K562 (cell line): ENCODE data around the gene XYLB. TPM values are rescaled to one million over a fixed set of nuclear protein-coding genes. Genes with fewer than 3 reads are reported as not detected.

ENCODE experiments used
- ATAC-seq: fragments of 200-7000 bp; cut with Tn5 transposase; 3 replicates; pipeline ENCODE4 v1.9.1; 2020; ENCODE audit warnings: moderate library complexity
- BruUV-seq: library from RNA; stranded (reverse); fragments of 400-500 nt; replicated peaks from 2 replicates; lab custom pipeline; 2021; lab: Mats Ljungman, UMichigan
- CTCF ChIA-PET: fragments of 300-600 bp; formaldehyde crosslinking; extraction: SDS; loops from one replicate; lab custom pipeline; 2021; ENCODE audit warnings: low intra/inter-chr PET ratio; lab: Yijun Ruan, JAX
- POLR2A ChIA-PET: fragments of 300-600, 350-650 bp; sonication (Branson Sonifier 250); formaldehyde crosslinking; extraction: SDS; loops from one replicate; lab custom pipeline; 2021; ENCODE audit warnings: antibody characterized with exemption, inconsistent platforms; lab: Yijun Ruan, JAX
- DNase-seq, 4 experiments: peaks; one replicate each; pipeline versions ENCODE4 v3.0.0 to v3.0.0-alpha.2; 2011 to 2018; ENCODE audit warnings: low spot score in 3 of 4, mixed read lengths in 3 of 4; ENCODE audit errors: extremely low read depth in 1 of 4
- FAIRE-seq: peaks from 2 replicates; lab custom pipeline; 2011; peaks lifted over from hg19 to GRCh38; lab: Jason Lieb, UNC
- H2AFZ ChIP-seq: 2 replicates; pipeline ENCODE4 v1.6.0; 2011; ENCODE audit warnings: low read depth, low read length, control low read depth, inconsistent platforms
- H3K27ac ChIP-seq: fragments of 200-600 bp; 3 replicates; pipeline ENCODE4 v1.8.0; 2011; ENCODE audit warnings: low read depth, mild to moderate bottlenecking, control low read depth, inconsistent platforms, low read length, moderate library complexity, mixed read lengths; ENCODE audit errors: extremely low read depth
- H3K27me3 ChIP-seq, 2 experiments: fragments of 300-600 bp in 1 of 2; 2 replicates in 1 of 2; 3 replicates in 1 of 2; pipeline versions ENCODE4 v1.6.0 to v1.8.0; 2011; ENCODE audit warnings: inconsistent platforms in 2 of 2, low read length in 2 of 2, mild to moderate bottlenecking in 1 of 2, mixed read lengths in 1 of 2, moderate library complexity in 1 of 2; ENCODE audit not compliant: control insufficient read depth in 2 of 2, insufficient read depth in 2 of 2
- H3K36me3 ChIP-seq: fragments of 300-600 bp; 3 replicates; pipeline ENCODE4 v1.8.0; 2011; ENCODE audit warnings: mild to moderate bottlenecking, low read length, inconsistent platforms; ENCODE audit not compliant: control insufficient read depth, insufficient read depth
- H3K4me1 ChIP-seq, 2 experiments: fragments of 200-600 bp in 1 of 2; replicated peaks in 1 of 2; 2 replicates in 1 of 2; 3 replicates in 1 of 2; pipeline versions ENCODE4 v1.5.1 to v1.8.0; 2011; ENCODE audit warnings: inconsistent platforms in 2 of 2, low read length in 2 of 2, mild to moderate bottlenecking in 1 of 2, mixed read lengths in 1 of 2, moderate library complexity in 1 of 2; ENCODE audit not compliant: control insufficient read depth in 2 of 2, insufficient read depth in 2 of 2
- H3K4me2 ChIP-seq: 2 replicates; pipeline ENCODE4 v1.6.1; 2011; ENCODE audit warnings: low read length, control low read depth, inconsistent platforms, mixed read lengths; ENCODE audit not compliant: insufficient read depth
- H3K4me3 ChIP-seq: fragments of 200-600 bp; sonication (generic), shearing (Covaris generic); 2 replicates; pipeline ENCODE4 v1.5.1; 2016; ENCODE audit warnings: control low read depth, inconsistent platforms
- H3K79me2 ChIP-seq: fragments of 200-600 bp; 3 replicates; pipeline ENCODE4 v1.8.0; 2011; ENCODE audit warnings: low read length, inconsistent platforms; ENCODE audit not compliant: control insufficient read depth, insufficient read depth
- H3K9ac ChIP-seq, 2 experiments: 2 replicates each; pipeline versions ENCODE4 v1.6.0 to v1.6.1; 2011; ENCODE audit warnings: low read depth in 2 of 2, low read length in 2 of 2, control low read depth in 1 of 2, inconsistent platforms in 1 of 2, mild to moderate bottlenecking in 1 of 2, mixed read lengths in 1 of 2; ENCODE audit not compliant: insufficient read depth in 1 of 2
- H3K9me1 ChIP-seq: one replicate; pipeline ENCODE4 v1.6.0; 2011; ENCODE audit warnings: inconsistent platforms, mild to moderate bottlenecking, low read length, moderate library complexity; ENCODE audit not compliant: control insufficient read depth, insufficient read depth
- H3K9me3 ChIP-seq: replicated peaks from 2 replicates; pipeline ENCODE4 v1.5.1; 2011; ENCODE audit warnings: low read depth, low read length, inconsistent platforms; ENCODE audit not compliant: control insufficient read depth, insufficient read depth
- H4K20me1 ChIP-seq: replicated peaks from 2 replicates; pipeline ENCODE4 v1.6.1; 2011; ENCODE audit warnings: low read length, inconsistent platforms, mixed read lengths; ENCODE audit not compliant: control insufficient read depth, insufficient read depth
- ETV5 ChIP-seq: sonication (generic); formaldehyde crosslinking; IDR thresholded peaks from 2 replicates; pipeline ENCODE4 v1.4.0; 2020; ENCODE audit warnings: low read depth, mild to moderate bottlenecking, missing genetic modification reagents
- FIP1L1 ChIP-seq: fragments of 200-400 bp; formaldehyde crosslinking; IDR thresholded peaks from 2 replicates; pipeline ENCODE4 v1.6.1; 2018; ENCODE audit warnings: mild to moderate bottlenecking, low read depth, low read length; ENCODE audit not compliant: poor library complexity, severe bottlenecking
- FUS ChIP-seq: fragments of 200-400 bp; formaldehyde crosslinking; optimal IDR thresholded peaks from 2 replicates; pipeline ENCODE3; 2017; ENCODE audit warnings: low read depth, low read length
- POLR3G ChIP-seq: IDR thresholded peaks from 2 replicates; pipeline ENCODE4 v1.6.1; 2011; ENCODE audit not compliant: insufficient read length, insufficient replicate concordance; ENCODE audit errors: extremely low read depth
- SRSF1 ChIP-seq: fragments of 200-400 bp; formaldehyde crosslinking; IDR thresholded peaks from 2 replicates; pipeline ENCODE4 v1.6.1; 2017; ENCODE audit warnings: mild to moderate bottlenecking, low read depth, low read length, moderate library complexity
- WGBS: fragments of 100-300 bp; shearing (Covaris generic); methylation state at CpG from one replicate; pipeline ENCODE4 v1.1.6; 2016; ENCODE audit warnings: low coverage, mixed read lengths; ENCODE audit not compliant: insufficient coverage; ENCODE audit errors: missing lambda C conversion rate; 5-methylcytosine and 5-hydroxymethylcytosine counted together
- in situ Hi-C: fragments of 300-500 bp; cut with MboI; formaldehyde crosslinking; loops from 4 replicates; pipeline ENCODE4 v1.15.0; 2018; ENCODE audit warnings: inconsistent platforms, mixed read lengths
- intact Hi-C: fragments of 100-400 bp; cut with micrococcal nuclease; formaldehyde crosslinking; loops from 2 replicates; pipeline ENCODE4 v1.14.2; 2022
- polyA plus RNA-seq, 8 experiments: library from polyadenylated mRNA; depleted of rRNA in 4 of 8; stranded (reverse) in 5 of 8; unstranded in 3 of 8; fragments of >200 nt; fragmentation: Nextera tagmentation in 2 of 8; fragmentation: Illumina TruSeq in 1 of 8; extraction: Ambion mirVana in 2 of 8; extraction: Trizol in 1 of 8; gene quantifications; 2 replicates each; pipeline versions ENCODE4 v1.2.1 to v1.2.3, GENCODE V29; 2011 to 2014; ENCODE audit warnings: inconsistent platforms in 1 of 8, missing spikeins in 1 of 8
- total RNA-seq, 7 experiments: library from RNA; depleted of rRNA in 6 of 7; stranded (reverse); fragments of >200 nt in 6 of 7; fragmentation: Illumina TruSeq in 2 of 7; extraction: Trizol in 2 of 7; gene quantifications; 2 replicates each; pipeline versions ENCODE4 v1.2.1 to v1.2.3, GENCODE V29; 2011 to 2021; ENCODE audit warnings: low replicate concordance in 1 of 7
- TF ChIP-seq, protein P1 (sequence below), 3 experiments: IDR thresholded peaks in 2 of 3; conservative IDR thresholded peaks in 1 of 3; 2 replicates each; pipeline ENCODE4 v1.5.1; 2011 to 2012; ENCODE audit warnings: low read length in 3 of 3, mild to moderate bottlenecking in 3 of 3, control low read depth in 2 of 3, improper control_type of control experiment in 1 of 3, inconsistent platforms in 1 of 3, low read depth in 1 of 3, mixed read lengths in 1 of 3, moderate library complexity in 1 of 3; ENCODE audit not compliant: insufficient read depth in 2 of 3
- TF ChIP-seq, protein P2 (sequence below): fragments of 450-650 bp; IDR thresholded peaks from 2 replicates; pipeline ENCODE4 v1.6.1; 2017; ENCODE audit warnings: antibody characterized with exemption, mild to moderate bottlenecking

XYLB gene
- total and polyA plus RNA-seq, 9 of the 15 experiments (the other 6 are each of a cell fraction or from before 2014, with no cell fraction given), result 4.0 to 20.2 (median 13.2) TPM

- TF ChIP-seq SRSF1 (no peak), POLR3G (no peak), ETV5 (CRISPR knock-in tag) (no peak), FUS (no peak)
These were observed 107.7 kb downstream of the XYLB start (continued) for GRCh38 chr3:38454178-38454883.

DNA sequence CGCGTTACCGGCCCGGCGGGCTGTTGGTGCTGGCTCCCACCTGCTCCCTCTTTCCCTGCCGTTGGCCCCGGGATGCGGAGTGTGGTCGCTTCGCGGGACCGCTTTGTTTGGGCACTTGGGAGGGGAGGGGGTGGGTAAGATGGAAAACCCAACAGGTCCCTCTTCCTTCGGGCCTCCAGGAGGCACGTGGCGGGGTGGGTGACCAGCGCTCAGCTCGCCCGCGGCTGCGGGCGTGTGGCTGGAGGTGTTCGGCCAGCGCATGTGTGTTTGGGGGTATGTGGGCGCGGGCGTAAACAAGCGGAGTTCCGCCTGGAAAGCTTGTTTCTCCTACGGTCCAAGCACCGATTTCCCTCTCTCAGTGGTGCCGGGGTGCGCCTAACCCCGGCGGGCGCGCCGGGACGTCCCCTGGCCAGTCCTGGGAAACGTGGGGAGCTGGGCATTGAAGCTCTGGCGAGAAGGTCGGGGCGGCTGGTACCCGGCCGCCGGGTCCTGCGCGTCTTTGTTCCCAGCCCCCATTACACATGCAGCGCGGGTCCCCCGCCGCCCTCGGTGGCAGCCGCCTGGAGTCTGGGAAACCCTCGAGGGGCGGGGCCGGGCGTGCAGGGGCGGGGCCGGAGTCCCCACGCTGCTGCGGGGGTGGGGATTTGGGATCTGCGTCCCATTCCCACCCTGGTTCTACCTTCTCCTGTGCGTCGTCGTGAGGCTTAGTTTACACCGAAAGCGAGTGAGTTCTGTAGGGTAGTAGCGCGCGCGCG, 108.5 kb downstream of the XYLB start:
- ChIA-PET POLR2A (interaction anchor here (0.8 to 1.4 kb wide), 3 partner anchors 9 to 89 kb away, joined by 3 read pairs; no protein-coding TSS in a partner anchor), CTCF (no interaction called here)
- WGBS, result 3% methylated on average over 70 of the region's 72 CpGs
- peak overlapping the region; percentile 89 for H2AFZ ChIP-seq
- peaks cover 27 to 38% of the 10 kb centered on the region in 2 experiments for H3K4me1 ChIP-seq
- no peaks in the 10 kb centered on the region for H3K27me3 ChIP-seq
- peak overlapping the region; percentile 92 to 98 for H3K9ac ChIP-seq
- H3K9me1 ChIP-seq, result peaks cover 5% of the 10 kb centered on the region
- DNase-seq (peak; percentile 74 to 87 (median 84)), FAIRE-seq (no peak), ATAC-seq (peak; percentile 62)
- BruUV-seq, result TSS peak; percentile 70
- no peaks in the 10 kb centered on the region for H3K9me3 ChIP-seq
- H3K36me3 ChIP-seq, result no peaks in the 10 kb centered on the region
- H3K4me3 ChIP-seq, result peak overlapping the region; percentile 72
- H3K79me2 ChIP-seq, result peaks cover 50% of the 10 kb centered on the region
- in situ Hi-C loops (no loop called here), intact Hi-C loops (loop anchor here (5.0 kb wide), 1 partner anchor 108 kb away; the partner anchor contains the start of gene XYLB)
- H4K20me1 ChIP-seq, result peaks cover 34% of the 10 kb centered on the region
- H3K27ac ChIP-seq, result peak overlapping the region; percentile 92
- peak overlapping the region; percentile 89 for H3K4me2 ChIP-seq
- TF ChIP-seq, protein P1, sequence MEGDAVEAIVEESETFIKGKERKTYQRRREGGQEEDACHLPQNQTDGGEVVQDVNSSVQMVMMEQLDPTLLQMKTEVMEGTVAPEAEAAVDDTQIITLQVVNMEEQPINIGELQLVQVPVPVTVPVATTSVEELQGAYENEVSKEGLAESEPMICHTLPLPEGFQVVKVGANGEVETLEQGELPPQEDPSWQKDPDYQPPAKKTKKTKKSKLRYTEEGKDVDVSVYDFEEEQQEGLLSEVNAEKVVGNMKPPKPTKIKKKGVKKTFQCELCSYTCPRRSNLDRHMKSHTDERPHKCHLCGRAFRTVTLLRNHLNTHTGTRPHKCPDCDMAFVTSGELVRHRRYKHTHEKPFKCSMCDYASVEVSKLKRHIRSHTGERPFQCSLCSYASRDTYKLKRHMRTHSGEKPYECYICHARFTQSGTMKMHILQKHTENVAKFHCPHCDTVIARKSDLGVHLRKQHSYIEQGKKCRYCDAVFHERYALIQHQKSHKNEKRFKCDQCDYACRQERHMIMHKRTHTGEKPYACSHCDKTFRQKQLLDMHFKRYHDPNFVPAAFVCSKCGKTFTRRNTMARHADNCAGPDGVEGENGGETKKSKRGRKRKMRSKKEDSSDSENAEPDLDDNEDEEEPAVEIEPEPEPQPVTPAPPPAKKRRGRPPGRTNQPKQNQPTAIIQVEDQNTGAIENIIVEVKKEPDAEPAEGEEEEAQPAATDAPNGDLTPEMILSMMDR (IDR thresholded peaks at IDR 0.05 in 2 of 3, conservative IDR thresholded peaks at IDR 0.05 in 1 of 3; ENCODE audit: insufficient read depth in 2 of 3, low read depth in 1 of 3, low read length in 3 of 3), result 0 out of 6 replicates have a peak, but pooled peaks of 1 of the 3 experiments have one; percentile 1
- TF ChIP-seq, protein P2, sequence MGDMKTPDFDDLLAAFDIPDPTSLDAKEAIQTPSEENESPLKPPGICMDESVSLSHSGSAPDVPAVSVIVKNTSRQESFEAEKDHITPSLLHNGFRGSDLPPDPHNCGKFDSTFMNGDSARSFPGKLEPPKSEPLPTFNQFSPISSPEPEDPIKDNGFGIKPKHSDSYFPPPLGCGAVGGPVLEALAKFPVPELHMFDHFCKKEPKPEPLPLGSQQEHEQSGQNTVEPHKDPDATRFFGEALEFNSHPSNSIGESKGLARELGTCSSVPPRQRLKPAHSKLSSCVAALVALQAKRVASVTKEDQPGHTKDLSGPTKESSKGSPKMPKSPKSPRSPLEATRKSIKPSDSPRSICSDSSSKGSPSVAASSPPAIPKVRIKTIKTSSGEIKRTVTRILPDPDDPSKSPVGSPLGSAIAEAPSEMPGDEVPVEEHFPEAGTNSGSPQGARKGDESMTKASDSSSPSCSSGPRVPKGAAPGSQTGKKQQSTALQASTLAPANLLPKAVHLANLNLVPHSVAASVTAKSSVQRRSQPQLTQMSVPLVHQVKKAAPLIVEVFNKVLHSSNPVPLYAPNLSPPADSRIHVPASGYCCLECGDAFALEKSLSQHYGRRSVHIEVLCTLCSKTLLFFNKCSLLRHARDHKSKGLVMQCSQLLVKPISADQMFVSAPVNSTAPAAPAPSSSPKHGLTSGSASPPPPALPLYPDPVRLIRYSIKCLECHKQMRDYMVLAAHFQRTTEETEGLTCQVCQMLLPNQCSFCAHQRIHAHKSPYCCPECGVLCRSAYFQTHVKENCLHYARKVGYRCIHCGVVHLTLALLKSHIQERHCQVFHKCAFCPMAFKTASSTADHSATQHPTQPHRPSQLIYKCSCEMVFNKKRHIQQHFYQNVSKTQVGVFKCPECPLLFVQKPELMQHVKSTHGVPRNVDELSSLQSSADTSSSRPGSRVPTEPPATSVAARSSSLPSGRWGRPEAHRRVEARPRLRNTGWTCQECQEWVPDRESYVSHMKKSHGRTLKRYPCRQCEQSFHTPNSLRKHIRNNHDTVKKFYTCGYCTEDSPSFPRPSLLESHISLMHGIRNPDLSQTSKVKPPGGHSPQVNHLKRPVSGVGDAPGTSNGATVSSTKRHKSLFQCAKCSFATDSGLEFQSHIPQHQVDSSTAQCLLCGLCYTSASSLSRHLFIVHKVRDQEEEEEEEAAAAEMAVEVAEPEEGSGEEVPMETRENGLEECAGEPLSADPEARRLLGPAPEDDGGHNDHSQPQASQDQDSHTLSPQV, result peak; percentile 45; the same call in 1 of the 2 replicates
- peak; percentile 10 for TF ChIP-seq FIP1L1
